Mucosa of rectum (tissue), 2 donors: ENCODE results near the gene ADORA1.

Source experiments
- H3K27ac ChIP-seq, 2 donors: one replicate each; pipeline ENCODE4 v1.7.0; 2013; ENCODE audit warnings: inconsistent platforms in 2 of 2, low read depth in 2 of 2, low read length in 2 of 2
- H3K27me3 ChIP-seq, 2 donors: one replicate each; pipeline ENCODE4 v1.7.0; 2013; ENCODE audit warnings: low read length in 2 of 2; ENCODE audit not compliant: control insufficient read depth in 2 of 2, insufficient read depth in 2 of 2
- H3K36me3 ChIP-seq, 2 donors: one replicate each; pipeline ENCODE4 v1.7.0; 2013; ENCODE audit warnings: low read length in 2 of 2; ENCODE audit not compliant: control insufficient read depth in 2 of 2, insufficient read depth in 2 of 2
- H3K4me1 ChIP-seq, 2 donors: one replicate each; pipeline ENCODE4 v1.7.0; 2013; ENCODE audit warnings: low read length in 2 of 2, mild to moderate bottlenecking in 1 of 2; ENCODE audit not compliant: control insufficient read depth in 2 of 2, insufficient read depth in 2 of 2
- H3K4me3 ChIP-seq, 2 donors: one replicate each; pipeline ENCODE4 v1.7.0; 2013; ENCODE audit warnings: low read length in 2 of 2
- H3K9ac ChIP-seq, 2 donors: one replicate each; pipeline ENCODE4 v1.7.0; 2013; ENCODE audit warnings: low read length in 2 of 2, low read depth in 1 of 2, mild to moderate bottlenecking in 1 of 2
- H3K9me3 ChIP-seq, 2 donors: one replicate each; pipeline ENCODE4 v1.7.0; 2013; ENCODE audit warnings: low read length in 2 of 2; ENCODE audit not compliant: control insufficient read depth in 2 of 2
- donor health status: healthy.
- donor health status: Normal muscosa, but diverticular disease.

Gene ADORA1

GRCh38 chr1:203095061-203095690 lies 32.4 kb upstream of the ADORA1 start:
- Histone ChIP-seq H3K9ac (no peak overlapping the region), H3K4me1 (no peaks in the 10 kb centered on the region), H3K9me3 (peaks cover 0 to 11% of the 10 kb centered on the region in 2 donors), H3K4me3 (no peak overlapping the region), H3K27me3 (peaks cover 0 to 15% of the 10 kb centered on the region in 2 donors), H3K36me3 (no peaks in the 10 kb centered on the region), H3K27ac (no peak overlapping the region)

DNA sequence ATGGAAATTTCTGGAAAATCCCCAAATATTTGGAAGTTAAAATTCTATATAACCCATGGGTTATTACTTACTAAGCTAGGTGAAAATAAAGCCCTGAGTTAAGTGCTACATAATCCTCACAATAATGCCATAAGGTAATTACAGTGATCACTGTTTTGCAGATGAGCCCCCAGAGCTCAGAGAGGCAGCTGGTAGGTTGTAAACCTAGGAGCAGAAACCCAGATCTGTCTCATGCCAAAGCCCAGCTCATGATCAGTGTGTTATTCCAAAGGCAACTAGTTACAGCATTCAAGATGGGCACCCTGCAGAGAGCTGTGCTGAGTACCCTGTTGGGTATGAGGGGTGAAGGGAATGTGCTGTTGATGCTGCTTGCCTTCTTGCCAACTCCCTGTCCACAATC lies 31.0 kb upstream of the ADORA1 start:
- H3K36me3 ChIP-seq = no peaks in the 10 kb centered on the region
- no peak overlapping the region for H3K9ac ChIP-seq
- no peaks in the 10 kb centered on the region for H3K4me1 ChIP-seq
- H3K9me3 ChIP-seq = peaks cover 0 to 11% of the 10 kb centered on the region in 2 donors
- H3K27ac ChIP-seq = no peak overlapping the region
- no peak overlapping the region for H3K4me3 ChIP-seq
- H3K27me3 ChIP-seq = peaks cover 4 to 8% of the 10 kb centered on the region in 2 donors

DNA sequence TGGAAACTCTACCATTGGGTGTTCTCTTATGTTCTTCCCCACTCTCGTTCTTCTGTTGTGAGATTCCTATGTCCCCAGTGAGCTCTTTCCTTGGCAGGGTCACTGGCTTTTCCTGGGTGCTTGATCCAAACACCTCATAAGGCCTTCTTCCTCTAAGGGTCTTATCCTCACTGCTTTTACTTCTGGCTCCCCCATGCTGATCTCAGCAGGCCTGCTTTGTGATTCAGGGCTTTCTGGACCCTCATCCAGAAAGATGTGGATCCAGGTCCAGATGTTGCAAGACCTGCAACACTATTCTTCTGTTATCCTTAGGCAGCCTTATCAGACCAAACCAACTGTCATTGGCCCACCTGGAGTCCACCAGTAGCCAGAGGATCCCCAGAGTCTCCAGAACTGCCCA lies 30.5 kb upstream of the ADORA1 start:
- H3K9ac ChIP-seq = no peak overlapping the region
- no peaks in the 10 kb centered on the region for H3K36me3 ChIP-seq
- H3K9me3 ChIP-seq = peaks cover 0 to 11% of the 10 kb centered on the region in 2 donors
- H3K4me3 ChIP-seq = no peak overlapping the region
- no peaks in the 10 kb centered on the region for H3K4me1 ChIP-seq
- no peak overlapping the region for H3K27ac ChIP-seq
- peaks cover 4 to 5% of the 10 kb centered on the region in 2 donors for H3K27me3 ChIP-seq

GRCh38 chr1:203098445-203098844 lies 29.1 kb upstream of the ADORA1 start:
- no peak overlapping the region for H3K4me3 ChIP-seq
- no peak overlapping the region for H3K9ac ChIP-seq
- H3K27ac ChIP-seq = no peak overlapping the region
- no peaks in the 10 kb centered on the region for H3K36me3 ChIP-seq
- H3K27me3 ChIP-seq = peaks cover 3 to 4% of the 10 kb centered on the region in 2 donors
- H3K4me1 ChIP-seq = no peaks in the 10 kb centered on the region
- peaks cover 0 to 11% of the 10 kb centered on the region in 2 donors for H3K9me3 ChIP-seq

DNA sequence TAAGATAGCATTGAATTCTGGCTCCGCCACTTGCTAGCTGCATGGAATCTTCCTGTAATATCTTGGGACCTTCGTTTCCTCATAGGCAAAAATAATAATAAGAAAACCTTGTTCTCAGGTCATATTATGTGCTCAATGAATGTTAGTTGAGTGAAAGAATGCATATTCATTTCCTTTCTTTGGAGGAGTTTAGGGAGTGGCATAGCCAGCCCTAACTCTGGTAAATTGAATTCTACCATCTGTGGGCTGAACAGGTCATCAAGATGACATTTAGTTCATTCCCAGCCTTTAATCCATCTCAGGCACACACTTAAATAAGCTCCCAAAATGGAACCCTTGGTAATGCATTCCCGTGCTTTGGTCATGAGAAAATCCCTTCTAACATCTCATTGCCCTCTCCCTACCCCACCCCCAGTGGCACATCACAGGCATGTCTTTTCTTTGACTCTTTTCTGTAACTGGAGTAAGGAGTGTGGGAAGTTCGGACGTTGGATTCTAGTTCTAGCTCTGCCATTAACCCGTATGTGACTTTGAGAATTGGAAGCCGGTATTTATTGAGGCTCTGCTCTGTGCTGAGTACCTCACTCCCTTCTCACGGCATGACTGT lies 28.5 kb upstream of the ADORA1 start:
- no peaks in the 10 kb centered on the region for H3K36me3 ChIP-seq
- no peak overlapping the region for H3K4me3 ChIP-seq
- peaks cover 0 to 11% of the 10 kb centered on the region in 2 donors for H3K9me3 ChIP-seq
- no peaks in the 10 kb centered on the region for H3K4me1 ChIP-seq
- no peak overlapping the region for H3K27ac ChIP-seq
- no peak overlapping the region for H3K9ac ChIP-seq
- H3K27me3 ChIP-seq = peaks cover 3 to 4% of the 10 kb centered on the region in 2 donors

- H3K4me3 ChIP-seq = no peak overlapping the region
- H3K27ac ChIP-seq = no peak overlapping the region
- no peaks in the 10 kb centered on the region for H3K4me1 ChIP-seq
- H3K27me3 ChIP-seq = peaks cover 3 to 4% of the 10 kb centered on the region in 2 donors
- no peaks in the 10 kb centered on the region for H3K36me3 ChIP-seq
- peaks cover 0 to 4% of the 10 kb centered on the region in 2 donors for H3K9me3 ChIP-seq
- H3K9ac ChIP-seq = no peak overlapping the region
Measured at GRCh38 chr1:203099805-203100515, 27.6 kb upstream of the ADORA1 start.

DNA sequence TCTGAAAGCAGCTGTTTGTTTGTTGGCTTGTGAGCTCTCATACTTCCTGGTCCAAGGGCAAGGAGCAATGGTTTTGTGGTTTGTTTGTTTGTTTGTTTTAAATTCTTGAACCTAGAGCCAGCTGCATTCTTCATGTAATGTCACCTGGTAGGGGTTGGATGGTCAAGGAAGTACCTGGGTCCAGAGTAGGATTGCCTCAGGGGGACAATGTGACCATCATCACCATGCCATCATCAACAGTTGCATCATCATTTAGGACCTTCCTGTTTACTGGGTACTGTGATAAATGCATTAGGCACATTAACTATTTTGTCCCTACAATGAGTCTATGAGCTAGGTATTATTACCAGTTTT lies 27.0 kb upstream of the ADORA1 start:
- no peak overlapping the region for H3K9ac ChIP-seq
- H3K27ac ChIP-seq = no peak overlapping the region
- H3K4me3 ChIP-seq = no peak overlapping the region
- no peaks in the 10 kb centered on the region for H3K9me3 ChIP-seq
- no peaks in the 10 kb centered on the region for H3K36me3 ChIP-seq
- H3K27me3 ChIP-seq = peaks cover 3 to 4% of the 10 kb centered on the region in 2 donors
- no peaks in the 10 kb centered on the region for H3K4me1 ChIP-seq

DNA sequence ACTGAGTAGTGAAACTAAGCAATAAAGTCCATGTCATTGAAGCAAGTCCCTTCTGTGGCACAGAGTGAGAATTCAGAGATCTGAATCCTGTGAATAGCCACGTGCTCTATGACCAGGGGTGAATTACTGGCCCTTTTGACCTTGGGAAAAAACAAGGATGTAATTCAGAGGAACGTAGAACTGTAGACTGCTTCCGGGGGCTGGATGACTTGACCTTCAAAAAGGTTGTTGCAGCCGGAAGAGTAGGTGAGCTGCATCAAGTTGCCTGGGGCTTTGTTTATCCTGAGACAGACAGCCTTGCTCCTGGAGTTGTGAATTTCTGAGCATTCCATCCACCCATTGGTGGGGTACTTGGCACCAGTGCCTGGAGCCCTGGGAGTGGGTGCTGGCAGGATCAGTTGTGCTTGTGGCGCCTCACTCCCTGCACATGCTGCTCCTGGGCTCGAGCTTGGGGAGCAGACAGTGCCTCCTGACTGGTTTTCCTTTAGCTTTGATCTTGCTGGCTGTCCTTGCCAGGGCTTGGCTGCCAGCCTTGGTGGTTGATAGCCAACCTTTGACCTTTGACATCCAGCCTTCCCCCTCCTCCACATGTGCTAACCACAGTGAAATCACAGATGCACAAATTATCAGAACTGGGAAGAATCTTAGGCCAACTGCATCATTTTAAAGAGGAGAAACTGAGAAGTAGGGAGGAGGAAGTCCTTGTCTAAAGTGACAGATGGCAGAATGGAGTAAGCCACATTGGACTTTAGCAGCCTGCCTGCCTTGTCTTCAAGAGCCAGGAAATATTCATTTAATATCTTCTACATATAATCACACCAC lies 25.5 kb upstream of the ADORA1 start:
- no peaks in the 10 kb centered on the region for H3K9me3 ChIP-seq
- H3K36me3 ChIP-seq = no peaks in the 10 kb centered on the region

DNA sequence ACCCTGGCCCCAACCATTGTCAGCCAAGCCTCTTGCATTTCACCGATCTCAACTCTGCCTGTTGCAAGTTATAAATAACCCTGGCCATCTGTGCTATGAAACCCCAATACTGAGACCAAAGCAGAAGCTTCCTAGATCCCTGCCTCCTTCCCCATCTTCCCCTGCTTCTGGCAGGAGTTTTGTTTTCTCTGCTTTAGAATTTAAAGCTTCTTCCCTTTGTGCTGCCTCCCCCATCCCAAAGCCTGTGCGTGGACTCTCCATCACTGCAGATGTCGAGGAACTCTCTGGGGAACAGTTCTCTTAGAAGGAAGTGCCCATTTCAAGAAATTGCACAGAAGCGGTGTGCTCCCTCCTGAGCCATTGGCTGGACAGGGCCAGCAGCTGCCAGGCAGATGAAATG lies 24.3 kb upstream of the ADORA1 start:
- Histone ChIP-seq H3K9ac (no peak overlapping the region), H3K9me3 (no peaks in the 10 kb centered on the region), H3K4me3 (no peak overlapping the region), H3K27me3 (peaks cover 3 to 4% of the 10 kb centered on the region in 2 donors), H3K27ac (no peak overlapping the region), H3K36me3 (no peaks in the 10 kb centered on the region), H3K4me1 (no peaks in the 10 kb centered on the region)

More for the DNA sequence above, 25.5 kb upstream of the ADORA1 start:
- Histone ChIP-seq H3K27ac (no peak overlapping the region), H3K27me3 (peaks cover 3 to 4% of the 10 kb centered on the region in 2 donors), H3K4me3 (no peak overlapping the region), H3K4me1 (no peaks in the 10 kb centered on the region), H3K9ac (no peak overlapping the region)
